ENCODE data around the gene SIX1. TPM values are rescaled to one million over a fixed set of nuclear protein-coding genes. Genes with fewer than 3 reads are reported as not detected.
A peak's percentile ranks its signal among the peaks of the same experiment; 100 is the strongest.

The SIX1 gene
- total and polyA plus RNA-seq, 7 donors, result 8.3 to 86.6 (median 41.4) TPM

DNA sequence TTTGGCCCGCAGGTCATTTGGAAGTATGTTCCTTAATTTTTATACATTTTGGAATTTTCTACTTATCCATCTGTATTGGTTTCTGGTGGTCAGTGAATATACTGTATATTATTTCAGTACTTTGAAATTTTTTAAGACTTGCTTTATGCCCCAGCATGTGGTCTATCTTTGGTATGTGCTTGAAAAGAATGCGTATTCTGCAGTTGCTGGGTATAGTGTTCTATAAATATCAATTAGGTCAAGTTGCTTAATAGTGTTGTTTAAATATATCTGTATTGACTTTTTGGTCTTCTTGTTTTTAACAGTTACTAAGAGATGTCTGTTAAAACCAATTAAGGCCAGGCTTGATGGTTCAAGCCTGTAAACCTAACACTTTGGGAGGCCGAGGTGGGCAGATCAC, 21.7 kb upstream of the SIX1 start:
- H3K36me3 ChIP-seq (ENCODE audit: insufficient read depth in 1 of 2, low read depth in 1 of 2), result no peaks in the 10 kb centered on the region
- no peak overlapping the region for H3K4me3 ChIP-seq
- ATAC-seq, result peak; percentile 51 to 83 (median 72)
- no peak for DNase-seq
- peaks cover 6% of the 10 kb centered on the region for H3K4me1 ChIP-seq
- TF ChIP-seq, protein P1, sequence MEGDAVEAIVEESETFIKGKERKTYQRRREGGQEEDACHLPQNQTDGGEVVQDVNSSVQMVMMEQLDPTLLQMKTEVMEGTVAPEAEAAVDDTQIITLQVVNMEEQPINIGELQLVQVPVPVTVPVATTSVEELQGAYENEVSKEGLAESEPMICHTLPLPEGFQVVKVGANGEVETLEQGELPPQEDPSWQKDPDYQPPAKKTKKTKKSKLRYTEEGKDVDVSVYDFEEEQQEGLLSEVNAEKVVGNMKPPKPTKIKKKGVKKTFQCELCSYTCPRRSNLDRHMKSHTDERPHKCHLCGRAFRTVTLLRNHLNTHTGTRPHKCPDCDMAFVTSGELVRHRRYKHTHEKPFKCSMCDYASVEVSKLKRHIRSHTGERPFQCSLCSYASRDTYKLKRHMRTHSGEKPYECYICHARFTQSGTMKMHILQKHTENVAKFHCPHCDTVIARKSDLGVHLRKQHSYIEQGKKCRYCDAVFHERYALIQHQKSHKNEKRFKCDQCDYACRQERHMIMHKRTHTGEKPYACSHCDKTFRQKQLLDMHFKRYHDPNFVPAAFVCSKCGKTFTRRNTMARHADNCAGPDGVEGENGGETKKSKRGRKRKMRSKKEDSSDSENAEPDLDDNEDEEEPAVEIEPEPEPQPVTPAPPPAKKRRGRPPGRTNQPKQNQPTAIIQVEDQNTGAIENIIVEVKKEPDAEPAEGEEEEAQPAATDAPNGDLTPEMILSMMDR (IDR thresholded peaks at IDR 0.05), result no peak
- no peaks in the 10 kb centered on the region for H3K9me3 ChIP-seq
- no peaks in the 10 kb centered on the region for H3K27me3 ChIP-seq (ENCODE audit: insufficient read depth in 3 of 3, low read length in 2 of 3)
- intact Hi-C loops (cut with DNase I), result no loop called here
- WGBS, 3 donors, result 46 to 52% (median 46%) methylated on average over 3 of the region's 3 CpGs
- peak overlapping the region; percentile 51 for H3K27ac ChIP-seq

- H3K4me3 ChIP-seq, result no peak overlapping the region
- TF ChIP-seq, protein P1 (IDR thresholded peaks at IDR 0.05), result no peak
- H3K9me3 ChIP-seq, result no peaks in the 10 kb centered on the region
- H3K27me3 ChIP-seq (ENCODE audit: insufficient read depth in 3 of 3, low read length in 2 of 3), result no peaks in the 10 kb centered on the region
- intact Hi-C loops (cut with DNase I), result no loop called here
- ATAC-seq, result peak in 1 of 4 donors; percentile 37
- H3K36me3 ChIP-seq (ENCODE audit: insufficient read depth in 1 of 2, low read depth in 1 of 2), result no peaks in the 10 kb centered on the region
- peak overlapping the region; percentile 37 for H3K27ac ChIP-seq
- DNase-seq, result no peak
- 88 to 92% (median 89%) methylated on average over 5 of the region's 5 CpGs for WGBS, 3 donors
- H3K4me1 ChIP-seq, result peaks cover 20% of the 10 kb centered on the region
Measured at GRCh38 chr14:60668431-60669112, 19.3 kb upstream of the SIX1 start.

DNA sequence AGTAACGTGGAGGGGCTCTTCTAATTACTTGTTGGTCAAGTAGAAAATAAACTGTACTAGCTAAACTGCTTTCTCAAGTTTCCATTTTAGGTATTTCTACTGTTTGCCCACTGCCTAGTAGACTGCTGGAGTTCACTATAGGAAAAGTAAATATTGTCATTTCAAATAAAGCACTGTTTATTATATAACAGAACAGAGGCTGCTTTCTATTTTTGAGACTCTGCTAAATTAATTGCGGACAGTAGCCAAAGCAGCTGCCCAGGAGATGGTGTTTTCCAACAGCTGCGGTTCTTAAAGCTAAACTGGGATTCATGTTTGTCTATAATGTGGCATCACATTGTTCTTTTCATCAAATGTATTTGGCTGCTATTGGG, 15.9 kb upstream of the SIX1 start:
- ATAC-seq, result peak; percentile 36 to 53 (median 50)
- no peaks in the 10 kb centered on the region for H3K27me3 ChIP-seq (ENCODE audit: insufficient read depth in 3 of 3, low read length in 2 of 3)
- H3K4me3 ChIP-seq, result peak overlapping the region; percentile 37
- no peaks in the 10 kb centered on the region for H3K36me3 ChIP-seq (ENCODE audit: insufficient read depth in 1 of 2, low read depth in 1 of 2)
- intact Hi-C loops (cut with DNase I), result no loop called here
- WGBS, 3 donors, result 25 to 26% (median 26%) methylated on average over 3 of the region's 3 CpGs
- H3K9me3 ChIP-seq, result no peaks in the 10 kb centered on the region
- TF ChIP-seq, protein P1 (IDR thresholded peaks at IDR 0.05), result no peak
- H3K4me1 ChIP-seq, result peaks cover 21% of the 10 kb centered on the region
- peak overlapping the region; percentile 76 for H3K27ac ChIP-seq
- no peak for DNase-seq

GRCh38 chr14:60662982-60663381, 13.7 kb upstream of the SIX1 start:
- peaks cover 34% of the 10 kb centered on the region for H3K4me1 ChIP-seq
- no peak for DNase-seq
- TF ChIP-seq, protein P1 (IDR thresholded peaks at IDR 0.05), result no peak
- ATAC-seq, result peak in 3 of 4 donors; percentile 38 to 64 (median 59)
- H3K36me3 ChIP-seq (ENCODE audit: insufficient read depth in 1 of 2, low read depth in 1 of 2), result no peaks in the 10 kb centered on the region
- no peaks in the 10 kb centered on the region for H3K9me3 ChIP-seq
- peak overlapping the region; percentile 47 for H3K27ac ChIP-seq
- H3K4me3 ChIP-seq, result no peak overlapping the region
- no peaks in the 10 kb centered on the region for H3K27me3 ChIP-seq (ENCODE audit: insufficient read depth in 3 of 3, low read length in 2 of 3)
- 26 to 33% (median 28%) methylated on average over 1 of the region's 1 CpG for WGBS, 3 donors
- intact Hi-C loops (cut with DNase I), result no loop called here

GRCh38 chr14:60661721-60662120, 12.4 kb upstream of the SIX1 start:
- Histone ChIP-seq H3K27ac (no peak overlapping the region), H3K27me3 (ENCODE audit: insufficient read depth in 3 of 3, low read length in 2 of 3) (no peaks in the 10 kb centered on the region), H3K36me3 (ENCODE audit: insufficient read depth in 1 of 2, low read depth in 1 of 2) (no peaks in the 10 kb centered on the region), H3K4me1 (peaks cover 34% of the 10 kb centered on the region), H3K9me3 (no peaks in the 10 kb centered on the region), H3K4me3 (no peak overlapping the region)
- TF ChIP-seq, protein P1 (IDR thresholded peaks at IDR 0.05), result no peak
- intact Hi-C loops (cut with DNase I), result no loop called here
- WGBS, 3 donors, result 85 to 97% (median 88%) methylated on average over 1 of the region's 1 CpG
- DNase-seq, result no peak
- no peak for ATAC-seq

All from psoas muscle (tissue), 8 donors.